Transverse colon (tissue), 3 donors: Measurements from ENCODE around the gene DDX51.

Source experiments
- POLR2A ChIP-seq: fragments of 450-650 bp; IDR thresholded peaks from one replicate; pipeline ENCODE4 v1.6.1; 2016; ENCODE audit warnings: antibody characterized with exemption, mild to moderate bottlenecking, moderate library complexity
- TF ChIP-seq, protein P1 (sequence below), 5 experiments: fragments of 200-600 bp in 3 of 5; fragments of 450-650 bp in 2 of 5; sonication (generic) in 3 of 5; IDR thresholded peaks; 1 replicate in 2 of 5; 2 replicates in 3 of 5; pipeline ENCODE4 v1.5.1; 2016 to 2017; ENCODE audit warnings: antibody characterized with exemption in 5 of 5, inconsistent platforms in 3 of 5, mild to moderate bottlenecking in 2 of 5, moderate library complexity in 1 of 5

DNA sequence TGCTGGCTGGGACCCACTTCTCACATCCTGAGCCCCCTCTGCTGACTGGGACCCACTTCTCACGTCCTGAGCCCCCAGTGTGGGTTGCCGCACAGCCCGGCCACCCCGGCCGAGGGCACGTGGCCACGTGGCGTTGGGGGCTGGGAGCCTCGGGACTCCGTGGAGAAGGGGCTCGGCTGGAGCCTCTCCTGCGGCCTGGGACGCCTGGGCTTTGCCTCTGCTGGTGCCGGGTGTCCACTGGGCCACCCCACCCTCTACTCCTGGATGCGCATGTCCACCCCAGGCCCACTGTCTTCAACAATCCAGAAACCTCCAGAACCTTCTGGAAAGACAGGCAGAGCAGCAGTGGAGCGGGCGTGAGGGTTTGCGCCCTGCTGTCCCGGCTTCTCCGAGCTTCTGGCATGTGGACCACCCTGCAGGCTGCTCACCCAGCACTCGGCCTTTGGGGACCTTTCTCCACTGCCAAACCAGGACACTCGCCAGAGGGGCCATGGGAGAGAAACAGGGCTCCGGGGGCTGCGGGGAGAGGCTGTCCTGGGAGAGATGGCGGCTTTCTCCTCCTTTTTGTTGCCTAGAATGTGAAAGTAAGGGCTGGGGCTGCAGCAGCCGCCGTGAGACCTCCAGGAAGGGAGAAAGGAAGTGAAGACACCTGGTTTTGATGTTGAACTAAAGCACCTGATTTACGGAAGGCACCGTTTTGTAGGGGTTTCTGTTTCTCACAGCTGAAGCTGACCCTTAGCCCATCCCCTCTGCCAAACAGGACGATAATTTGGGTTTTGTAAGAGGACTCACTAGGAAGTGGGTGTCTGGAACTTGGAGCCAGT is 30.1 kb upstream of the DDX51 start:
- TF ChIP-seq, protein P1, sequence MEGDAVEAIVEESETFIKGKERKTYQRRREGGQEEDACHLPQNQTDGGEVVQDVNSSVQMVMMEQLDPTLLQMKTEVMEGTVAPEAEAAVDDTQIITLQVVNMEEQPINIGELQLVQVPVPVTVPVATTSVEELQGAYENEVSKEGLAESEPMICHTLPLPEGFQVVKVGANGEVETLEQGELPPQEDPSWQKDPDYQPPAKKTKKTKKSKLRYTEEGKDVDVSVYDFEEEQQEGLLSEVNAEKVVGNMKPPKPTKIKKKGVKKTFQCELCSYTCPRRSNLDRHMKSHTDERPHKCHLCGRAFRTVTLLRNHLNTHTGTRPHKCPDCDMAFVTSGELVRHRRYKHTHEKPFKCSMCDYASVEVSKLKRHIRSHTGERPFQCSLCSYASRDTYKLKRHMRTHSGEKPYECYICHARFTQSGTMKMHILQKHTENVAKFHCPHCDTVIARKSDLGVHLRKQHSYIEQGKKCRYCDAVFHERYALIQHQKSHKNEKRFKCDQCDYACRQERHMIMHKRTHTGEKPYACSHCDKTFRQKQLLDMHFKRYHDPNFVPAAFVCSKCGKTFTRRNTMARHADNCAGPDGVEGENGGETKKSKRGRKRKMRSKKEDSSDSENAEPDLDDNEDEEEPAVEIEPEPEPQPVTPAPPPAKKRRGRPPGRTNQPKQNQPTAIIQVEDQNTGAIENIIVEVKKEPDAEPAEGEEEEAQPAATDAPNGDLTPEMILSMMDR (IDR thresholded peaks at IDR 0.05) = no peak
- TF ChIP-seq POLR2A = no peak
